SH-SY5Y (cell line): Measurements from ENCODE around the gene HOXD3.

Experiments
- GATA2 ChIP-seq: IDR thresholded peaks from 2 replicates; pipeline ENCODE4 v1.6.1; 2011; ENCODE audit warnings: mild to moderate bottlenecking, low read depth, low read length
- GATA3 ChIP-seq: IDR thresholded peaks from 2 replicates; pipeline ENCODE4 v1.6.1; 2011; ENCODE audit warnings: low read depth, mild to moderate bottlenecking, low read length, moderate library complexity

DNA sequence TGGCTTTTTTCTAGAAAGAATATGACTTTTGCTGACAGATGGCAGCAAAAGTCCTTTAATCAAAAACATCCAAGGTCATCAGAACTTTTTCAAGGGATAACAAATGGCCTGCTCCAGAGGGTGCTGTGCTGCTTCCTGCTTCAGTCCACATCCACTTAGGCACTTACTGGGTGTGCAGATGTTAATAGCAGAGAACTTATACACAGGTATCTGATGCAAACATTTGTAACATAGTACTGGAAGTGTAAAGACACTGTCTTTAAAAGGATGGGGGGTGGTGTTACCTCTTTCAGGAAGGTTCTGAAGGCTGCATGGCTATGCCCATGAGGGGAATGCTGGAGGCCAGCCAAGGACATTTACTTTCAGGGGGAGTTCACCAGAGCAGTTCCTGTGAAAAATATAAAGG is 22.1 kb upstream of the HOXD3 start:
- no peak for TF ChIP-seq GATA3
- no peak for TF ChIP-seq GATA2
